ENCODE results near the gene TMEM131L.

DNA sequence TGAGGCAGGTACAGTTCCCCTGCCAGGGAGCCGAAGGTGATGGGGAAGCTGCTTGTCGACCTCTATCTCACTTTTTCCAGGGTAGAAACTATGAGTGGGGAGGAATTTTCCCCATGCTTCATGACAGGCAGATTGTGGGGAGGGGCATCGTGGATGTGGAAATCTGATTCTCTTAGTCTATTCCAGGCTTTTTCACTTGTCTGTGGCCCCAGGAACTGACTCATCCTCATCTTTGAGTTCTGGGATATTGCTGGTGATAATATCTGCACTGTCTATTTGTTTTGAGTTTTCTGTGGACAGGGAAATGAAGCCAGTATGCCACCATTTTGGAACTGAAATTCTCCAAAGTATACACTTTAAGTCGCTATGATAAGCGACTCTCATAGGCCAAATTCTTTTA lies 210.3 kb downstream of the TMEM131L start:
- TF ChIP-seq GATA2 (IDR thresholded peaks at IDR 0.05; ENCODE audit: low read depth, low read length) (no peak), GATA3 (IDR thresholded peaks at IDR 0.05; ENCODE audit: low read depth, low read length) (no peak)
